Cerebellar cortex (tissue), 1 donor: ENCODE measurements around the gene EIPR1.
"Not testable (repeated sequence)": the region's sequence is repeated elsewhere in the genome, so short reads cannot be mapped to it uniquely, and the experiment has no call there.

ENCODE experiments used
- DNase-seq: peaks from one replicate; pipeline ENCODE4 v3.0.0-alpha.2; 2015; ENCODE audit warnings: low spot score

Gene EIPR1

GRCh38 chr2:3211256-3212060 is 166.2 kb downstream of the EIPR1 start:
- DNase-seq, result no peak

GRCh38 chr2:3210257-3210656 is 167.4 kb downstream of the EIPR1 start:
- DNase-seq, result no peak

GRCh38 chr2:3209258-3209657 is 168.4 kb downstream of the EIPR1 start:
- DNase-seq, result no peak

- no peak for DNase-seq
These were observed 169.0 kb downstream of the EIPR1 start for GRCh38 chr2:3208591-3208990.

- no peak for DNase-seq
These were observed 169.4 kb downstream of the EIPR1 start for GRCh38 chr2:3208179-3208578.

GRCh38 chr2:3207091-3207491 is 170.5 kb downstream of the EIPR1 start:
- no peak for DNase-seq

- no peak for DNase-seq
These were observed 171.8 kb downstream of the EIPR1 start for GRCh38 chr2:3205845-3206244.

GRCh38 chr2:3204031-3204821 is 173.4 kb downstream of the EIPR1 start:
- DNase-seq, result no peak

- DNase-seq, result no peak
These were observed 174.1 kb downstream of the EIPR1 start for GRCh38 chr2:3203497-3204019.

- DNase-seq, result no peak
These were observed 174.7 kb downstream of the EIPR1 start for GRCh38 chr2:3202926-3203325.

- no peak for DNase-seq
These were observed 176.3 kb downstream of the EIPR1 start for GRCh38 chr2:3201281-3201680.

GRCh38 chr2:3200420-3200939 is 177.1 kb downstream of the EIPR1 start:
- DNase-seq, result peak; percentile 71

GRCh38 chr2:3199627-3200345 is 177.8 kb downstream of the EIPR1 start:
- no peak for DNase-seq

- not testable (repeated sequence) for DNase-seq
These were observed 178.9 kb downstream of the EIPR1 start for GRCh38 chr2:3198671-3199192.

- DNase-seq, result peak; percentile 21
These were observed 179.5 kb downstream of the EIPR1 start for GRCh38 chr2:3198119-3198518.

GRCh38 chr2:3197308-3197707 is 180.3 kb downstream of the EIPR1 start:
- DNase-seq, result no peak

GRCh38 chr2:3196716-3197115 is 180.9 kb downstream of the EIPR1 start:
- no peak for DNase-seq

GRCh38 chr2:3195641-3196476 is 181.8 kb downstream of the EIPR1 start:
- DNase-seq, result no peak

- no peak for DNase-seq
These were observed 182.8 kb downstream of the EIPR1 start for GRCh38 chr2:3194828-3195227.

GRCh38 chr2:3193443-3194330 is 183.9 kb downstream of the EIPR1 start:
- DNase-seq, result no peak
